Endometrial microvascular endothelial cells (primary cell): ENCODE results near the gene CHKB. TPM values are rescaled to one million over a fixed set of nuclear protein-coding genes. Genes with fewer than 3 reads are reported as not detected.

Source experiments
- in situ Hi-C: cut with HindIII; loops from 2 replicates; pipeline ENCODE4 v1.10.0; 2017; ENCODE audit warnings: low sequenced_read_pairs, low pct_unique_long_range_greater_than_20kb; ENCODE audit errors: inconsistent ontology term
- total RNA-seq: library from RNA; depleted of rRNA; stranded (reverse); fragments of >200 nt; gene quantifications from one replicate; pipeline ENCODE4 v1.2.3, GENCODE V29; 2015; ENCODE audit errors: inconsistent ontology term

The CHKB gene
- total RNA-seq, 1 donor from 2014 or later: 41.0 TPM

DNA sequence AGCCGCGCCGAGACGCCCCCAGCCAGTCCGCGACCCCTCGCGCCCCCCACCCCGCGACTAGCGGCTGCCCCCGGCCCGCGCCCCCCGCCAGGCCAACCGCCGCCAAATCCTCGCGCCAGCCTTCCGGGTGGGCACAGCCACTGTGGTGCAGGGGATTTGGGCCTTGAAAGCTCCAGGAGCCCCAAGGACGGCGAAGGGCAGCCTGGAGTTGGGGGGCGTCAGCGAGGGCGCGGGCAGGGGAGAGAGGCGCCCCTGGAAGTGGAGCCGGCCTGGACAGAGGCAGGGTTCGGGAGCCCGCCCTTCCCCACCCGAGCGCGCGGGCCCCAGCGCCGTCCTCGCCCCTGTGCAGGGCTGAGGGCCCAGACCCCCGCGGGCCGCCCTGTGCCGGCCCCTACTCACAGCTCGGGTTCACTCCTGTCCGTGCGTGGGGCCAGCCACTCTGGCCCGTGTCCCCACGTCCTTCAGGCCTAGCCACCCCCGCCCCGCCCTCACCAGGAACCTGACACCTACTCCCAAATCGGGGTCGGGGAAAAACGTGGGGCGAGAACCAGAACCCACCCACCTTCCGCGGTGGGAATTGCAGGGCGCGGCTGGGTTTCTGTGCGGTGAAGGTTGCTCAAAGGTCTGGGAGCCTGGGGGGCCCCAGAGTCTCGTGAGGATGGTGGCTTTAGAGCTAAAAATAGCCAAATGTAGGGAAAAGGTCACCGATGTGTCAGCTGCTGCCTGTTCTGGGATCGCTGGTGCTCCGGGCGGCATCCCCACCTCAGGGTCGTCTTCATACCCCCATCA is 4.5 kb downstream of the CHKB start, which contains the start of gene CPT1B:
Gene CPT1B (minus strand): TSS at position 441 of the 789 bp plus-strand sequence. CDS start 512 bp downstream, outside the sequence.
- in situ Hi-C loops: no loop called here

DNA sequence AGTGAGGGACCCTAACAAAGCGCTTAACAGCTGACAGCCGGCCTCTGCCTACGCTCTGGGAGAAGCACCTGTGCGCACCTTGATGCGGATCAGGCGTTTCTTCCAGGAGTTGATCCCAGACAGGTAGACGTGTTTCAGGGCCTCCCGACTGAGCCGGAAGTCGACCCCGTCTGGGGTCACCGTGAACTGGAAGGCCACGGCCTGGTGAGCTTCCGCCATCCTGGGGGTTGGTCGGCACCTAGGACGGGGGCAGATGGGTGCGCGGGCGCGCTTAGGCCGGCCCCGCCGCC is 5.0 kb downstream of the CHKB start:
- in situ Hi-C loops: no loop called here

DNA sequence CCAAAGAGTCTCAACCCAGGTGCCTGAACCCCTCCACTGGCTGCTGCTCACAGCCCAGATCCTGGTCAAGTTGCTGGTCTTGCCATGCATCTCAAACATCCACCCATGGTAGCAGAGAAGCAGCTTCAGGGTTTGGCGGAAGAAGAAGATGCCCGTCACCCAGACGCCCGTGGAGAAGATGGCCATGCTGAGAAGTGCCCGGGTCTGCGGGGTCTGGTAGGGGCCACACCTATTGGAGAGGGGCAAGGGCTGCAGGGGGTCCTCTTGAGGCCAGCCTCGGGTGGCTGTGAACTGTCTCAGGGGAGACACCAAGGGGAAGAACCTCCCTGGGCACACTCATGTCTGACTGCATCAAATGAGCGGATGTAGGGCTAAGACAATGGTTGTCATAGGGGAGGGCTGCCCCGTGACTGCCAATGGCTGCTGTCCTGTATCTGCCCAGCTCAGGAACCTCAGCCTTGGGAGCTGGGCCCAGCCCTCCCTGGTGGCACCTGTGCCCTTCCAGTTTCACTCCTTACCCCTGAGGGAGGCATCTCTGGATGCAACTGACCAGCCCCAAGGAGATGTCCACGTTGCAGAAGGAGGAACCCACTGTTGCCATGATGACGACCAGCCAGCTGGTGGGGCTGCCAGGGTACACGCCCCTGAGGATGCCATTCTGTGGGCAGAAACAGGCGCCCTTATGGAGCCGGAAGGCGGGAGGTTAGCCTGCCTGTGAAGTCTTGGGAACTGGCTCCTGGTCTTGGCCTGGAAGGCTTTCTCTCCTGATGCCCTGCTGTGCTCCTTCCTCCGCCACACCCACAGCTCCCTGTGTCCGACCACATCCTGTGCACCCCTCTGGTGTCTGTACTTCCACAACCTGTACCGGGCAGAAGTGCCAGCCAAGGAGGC is 5.6 kb downstream of the CHKB start:
- in situ Hi-C loops: no loop called here

DNA sequence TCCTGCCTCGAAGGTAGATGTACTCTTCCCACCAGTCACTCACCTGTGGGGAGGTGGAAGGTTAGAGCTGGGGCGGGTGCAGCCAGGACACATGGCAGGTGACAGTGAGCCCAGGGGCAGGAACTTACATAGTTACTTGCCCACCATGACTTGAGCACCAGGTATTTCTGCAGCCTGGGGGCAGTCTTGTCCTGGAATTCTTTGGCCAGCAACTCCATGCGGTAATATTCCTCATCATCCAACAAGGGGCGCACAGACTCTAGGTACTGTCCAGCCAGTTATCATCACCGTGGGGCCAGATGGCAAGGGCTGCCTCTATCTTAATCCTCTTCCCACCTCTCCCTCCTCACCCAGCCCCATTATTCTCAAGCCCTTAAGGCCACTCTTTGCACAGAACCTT is 6.6 kb downstream of the CHKB start:
- in situ Hi-C loops: no loop called here

DNA sequence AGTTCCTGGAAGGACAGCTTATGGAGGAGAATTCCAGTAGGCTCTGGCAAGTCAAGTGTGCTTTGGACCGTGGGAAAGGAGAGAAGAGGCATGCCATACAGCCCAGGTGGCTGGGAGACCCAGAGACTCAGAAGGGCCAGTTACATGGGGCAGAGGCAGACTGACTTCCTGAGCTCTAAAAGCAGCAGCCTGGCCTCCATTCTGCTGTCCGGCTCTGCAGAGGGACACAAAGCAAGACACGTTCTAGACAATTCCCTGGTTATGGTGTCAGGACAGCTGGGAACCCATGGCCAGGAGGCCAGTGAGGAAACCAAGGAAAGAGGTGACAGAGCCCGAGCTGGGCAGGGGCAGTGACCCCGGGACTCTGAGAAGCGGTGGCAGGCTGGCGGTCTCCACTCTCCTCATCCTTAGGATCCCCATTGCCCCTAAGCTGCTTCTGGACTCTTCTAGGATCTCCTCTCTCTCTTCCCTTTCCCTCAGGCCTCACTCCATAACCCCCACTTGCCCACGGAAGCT is 7.2 kb downstream of the CHKB start:
- in situ Hi-C loops: no loop called here

DNA sequence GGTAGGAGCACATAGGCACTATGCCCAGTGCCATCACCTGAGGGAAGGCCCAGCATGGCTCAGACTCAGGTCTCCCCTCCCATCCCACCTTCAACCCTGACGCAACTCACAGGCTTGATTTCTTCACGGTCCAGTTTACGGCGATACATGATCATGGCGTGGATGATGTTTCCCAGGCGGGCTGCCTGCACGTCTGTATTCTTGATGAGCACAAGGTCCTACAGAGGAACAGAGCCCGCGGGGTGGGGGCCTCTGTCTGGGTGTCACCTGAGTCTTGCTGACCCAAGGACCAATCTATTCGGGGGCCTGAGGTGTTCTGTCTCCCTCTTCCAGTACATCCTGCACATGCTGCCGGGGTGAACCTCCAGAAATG is 8.3 kb downstream of the CHKB start:
- in situ Hi-C loops: no loop called here

DNA sequence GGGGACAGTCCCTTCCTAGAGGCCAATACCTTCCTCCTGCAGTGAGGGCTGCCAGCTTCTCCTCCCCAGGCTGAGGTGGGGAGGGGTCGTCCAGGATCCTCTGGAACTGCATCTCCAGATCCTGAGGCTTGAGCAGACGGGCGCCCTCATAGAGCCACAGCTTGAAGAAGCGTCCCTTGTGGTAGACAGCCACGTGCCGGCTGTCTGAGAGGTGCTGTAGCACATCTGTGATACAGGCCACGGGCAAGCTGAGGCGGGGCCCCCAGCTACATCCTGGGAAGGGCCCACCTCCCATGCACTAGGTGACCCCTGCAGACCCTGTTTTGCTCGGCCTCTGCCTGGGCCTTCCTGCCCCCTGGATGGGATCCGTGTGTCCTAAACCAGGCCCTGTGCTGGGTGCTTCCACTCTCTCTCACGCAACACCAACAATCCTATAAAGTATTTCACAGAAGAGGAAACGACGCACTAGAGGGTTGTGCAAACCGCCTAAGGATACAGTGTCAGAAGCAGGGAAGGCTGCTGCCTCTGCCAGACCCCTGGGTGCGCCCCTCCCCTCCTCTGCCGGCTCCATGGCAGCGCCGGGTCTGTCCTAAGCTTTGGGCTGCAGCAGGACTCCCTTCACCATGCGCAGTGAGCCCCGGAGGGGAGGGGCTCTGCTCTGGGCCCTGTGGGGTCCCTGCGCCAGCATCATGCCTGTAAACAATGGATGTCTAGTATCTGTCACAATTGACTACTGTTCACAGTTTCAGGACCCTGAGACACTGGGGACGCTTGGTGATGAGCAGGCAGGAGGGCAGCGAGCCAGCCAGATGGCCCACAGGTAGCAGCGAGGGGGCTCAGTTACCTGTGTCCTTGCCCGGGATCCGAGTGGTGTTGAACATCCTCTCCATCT is 8.9 kb downstream of the CHKB start:
- in situ Hi-C loops: no loop called here

DNA sequence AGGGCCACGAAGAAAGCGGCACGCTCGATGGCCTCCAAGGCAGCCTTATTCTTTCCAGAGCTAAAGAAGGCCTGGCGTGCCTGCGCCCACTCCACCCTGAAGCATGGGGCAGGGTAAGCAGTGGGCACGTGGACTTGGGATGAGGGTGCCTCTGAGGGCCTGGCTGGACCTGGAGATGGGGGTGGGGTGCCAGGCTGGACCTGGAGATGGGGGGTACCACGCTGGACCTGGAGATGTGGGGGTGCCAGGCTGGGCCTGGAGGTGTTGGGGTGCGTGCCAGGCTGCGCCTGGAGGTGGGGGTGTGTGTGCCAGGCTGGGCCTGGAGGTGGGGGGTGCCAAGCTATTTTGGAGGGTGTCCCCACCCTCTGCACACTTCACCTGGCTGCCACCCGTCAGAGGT is 9.7 kb downstream of the CHKB start:
- in situ Hi-C loops: no loop called here

DNA sequence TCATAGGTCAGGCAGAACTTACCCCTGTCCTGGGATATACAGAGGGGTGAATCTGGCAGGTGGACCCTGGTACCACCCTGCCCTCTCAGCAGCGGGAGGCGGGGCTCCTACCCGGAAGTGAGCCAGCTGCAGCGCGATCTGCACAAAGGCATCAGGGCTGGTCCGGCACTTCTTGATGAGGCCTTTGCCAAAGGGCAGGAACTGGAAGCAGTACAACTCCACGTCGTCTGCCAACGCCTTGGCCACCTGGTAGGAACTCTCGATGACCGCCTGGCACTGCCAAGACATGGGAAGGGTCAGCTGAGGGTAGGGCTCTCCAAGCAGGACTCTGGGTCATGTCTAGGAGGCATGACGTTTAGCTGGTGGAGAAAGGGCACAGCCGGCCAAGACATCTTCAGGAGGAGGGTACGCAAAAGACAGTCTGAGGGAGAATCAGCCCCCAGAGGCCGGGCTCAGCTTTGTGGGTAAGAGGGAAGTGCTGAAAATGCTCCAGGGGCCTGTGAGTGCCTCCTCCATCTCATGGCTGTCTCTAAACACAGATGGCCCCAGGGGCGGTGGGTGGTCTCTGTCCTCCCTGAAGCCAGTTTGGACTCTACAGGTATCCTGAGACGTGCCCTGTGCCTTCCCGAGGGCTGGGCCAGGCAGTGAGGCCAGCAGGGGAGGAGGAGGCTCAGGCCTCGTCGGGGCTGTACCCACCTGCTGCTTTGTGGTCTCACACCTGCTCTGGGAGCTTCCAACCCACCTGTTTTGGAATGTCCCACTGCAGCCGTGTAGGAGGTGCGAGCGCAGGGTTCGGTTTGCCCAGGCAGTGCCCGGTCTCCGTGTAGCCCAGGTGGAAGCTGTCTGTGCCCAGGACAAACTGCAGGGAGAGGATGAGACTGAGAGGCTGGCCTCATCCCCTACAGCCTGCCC is 11.1 kb downstream of the CHKB start:
- in situ Hi-C loops: no loop called here

DNA sequence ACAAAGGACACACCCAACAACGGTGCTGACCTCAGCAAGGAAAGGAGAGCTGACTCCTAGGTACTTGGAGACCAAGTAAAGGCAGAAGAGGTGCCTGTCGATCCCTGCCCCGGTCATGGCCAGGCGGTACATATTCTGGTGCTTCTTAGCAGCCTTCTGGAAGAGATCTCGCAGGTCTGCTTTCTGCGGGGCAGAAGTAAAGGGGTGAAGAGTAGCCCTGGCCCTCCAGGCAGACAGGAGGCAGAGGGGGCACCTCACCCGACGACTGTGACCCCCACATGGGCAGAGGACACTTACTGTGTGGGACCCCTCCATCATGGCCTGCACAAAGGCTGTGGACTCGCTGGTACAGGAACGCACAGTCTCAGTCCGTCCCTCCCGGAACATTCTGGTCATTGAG is 11.8 kb downstream of the CHKB start:
- in situ Hi-C loops: no loop called here

DNA sequence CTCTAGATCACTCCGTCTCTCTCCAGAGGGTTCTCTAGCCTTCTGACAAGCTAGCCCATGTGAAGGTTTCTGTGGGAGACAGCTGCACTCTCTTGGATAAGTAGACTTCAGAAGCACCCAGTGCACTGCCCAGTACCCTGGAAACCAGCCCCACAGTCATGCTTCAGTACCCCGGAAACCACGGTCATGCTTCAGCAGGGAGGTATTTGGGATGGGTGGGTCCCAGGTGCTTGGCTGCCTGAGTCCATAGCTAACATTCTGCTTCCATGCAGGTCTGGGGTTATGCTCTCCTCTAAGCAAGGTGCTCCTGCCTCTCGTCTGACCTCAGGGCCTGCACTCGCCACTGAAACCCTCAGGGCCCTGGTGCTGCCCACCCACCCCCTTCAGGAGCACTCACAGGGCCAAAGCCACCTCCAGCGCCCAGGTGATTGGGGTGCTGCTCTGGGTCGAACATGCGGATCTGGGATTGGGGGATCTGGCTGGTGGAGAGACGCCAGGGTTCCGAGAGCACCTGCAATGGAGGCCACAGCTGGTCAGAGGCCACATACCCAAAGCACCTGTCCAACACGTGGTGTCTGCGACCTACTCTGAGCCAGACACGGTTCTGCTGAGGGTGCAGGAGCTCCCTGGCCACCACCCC is 12.6 kb downstream of the CHKB start:
- in situ Hi-C loops: no loop called here

DNA sequence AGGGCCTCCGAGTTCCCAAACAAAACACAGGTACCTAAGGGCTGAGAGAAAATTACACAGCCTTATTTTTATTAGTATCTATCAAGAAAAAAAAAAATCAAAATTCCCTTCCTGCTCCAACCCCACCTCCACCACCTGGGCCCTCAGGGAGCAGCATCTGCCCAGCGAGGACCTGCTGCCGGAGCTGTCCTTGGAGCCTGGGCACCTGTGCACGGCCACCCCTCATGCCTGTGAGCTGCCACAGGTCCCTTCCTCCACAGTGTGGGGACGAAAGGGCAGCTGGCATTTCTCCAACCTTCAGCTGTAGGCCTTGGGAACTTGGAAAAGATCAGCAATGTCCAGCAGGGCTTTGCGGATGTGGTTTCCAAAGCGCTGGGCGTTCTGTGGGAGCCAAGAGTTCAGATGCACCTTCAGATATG is 13.6 kb downstream of the CHKB start:
- in situ Hi-C loops: no loop called here

DNA sequence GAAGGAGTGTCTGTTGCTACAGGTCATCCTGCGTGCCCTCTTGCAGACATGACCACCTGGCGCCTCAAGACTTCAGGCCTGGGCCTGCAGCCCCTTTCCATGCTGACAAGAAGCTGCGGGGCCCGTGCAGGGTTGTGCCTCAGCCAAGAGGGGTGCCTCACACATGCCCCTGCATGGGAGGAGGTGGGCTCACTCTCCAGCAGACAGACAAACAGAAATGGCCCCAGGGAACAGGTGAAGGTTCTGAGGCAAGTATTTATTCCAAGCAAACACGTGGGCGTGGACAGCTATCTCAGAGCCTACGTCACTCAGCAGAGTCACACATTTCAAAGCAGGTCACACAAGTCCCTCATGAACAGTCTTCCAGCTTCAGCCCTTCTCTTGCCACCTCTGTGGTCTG is 14.0 kb downstream of the CHKB start:
- in situ Hi-C loops: no loop called here

DNA sequence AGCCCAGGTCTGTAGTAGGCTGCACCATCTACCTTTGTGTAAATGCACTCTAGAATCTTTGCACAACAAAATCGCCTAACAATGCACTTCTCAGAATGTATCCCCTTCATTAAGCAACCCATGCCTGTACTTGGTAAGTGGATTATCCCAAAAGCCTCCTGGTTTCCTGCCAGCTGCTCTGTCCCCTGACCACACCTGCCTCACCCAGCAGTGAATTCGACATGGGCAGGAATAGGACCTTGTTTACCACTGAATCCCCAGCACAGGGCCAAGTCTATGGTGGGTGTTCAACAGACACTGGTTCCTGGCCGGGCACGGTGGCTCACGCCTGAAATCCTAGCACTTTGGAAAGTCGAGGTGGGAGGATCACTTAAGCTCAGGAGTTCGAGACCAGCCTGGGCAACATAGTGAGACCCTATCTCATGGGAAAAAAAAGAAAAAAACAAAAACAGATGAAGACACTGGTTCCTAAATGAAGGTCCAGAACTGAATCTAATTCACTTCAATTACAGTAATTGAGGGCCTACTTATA is 14.9 kb downstream of the CHKB start:
- in situ Hi-C loops: no loop called here

DNA sequence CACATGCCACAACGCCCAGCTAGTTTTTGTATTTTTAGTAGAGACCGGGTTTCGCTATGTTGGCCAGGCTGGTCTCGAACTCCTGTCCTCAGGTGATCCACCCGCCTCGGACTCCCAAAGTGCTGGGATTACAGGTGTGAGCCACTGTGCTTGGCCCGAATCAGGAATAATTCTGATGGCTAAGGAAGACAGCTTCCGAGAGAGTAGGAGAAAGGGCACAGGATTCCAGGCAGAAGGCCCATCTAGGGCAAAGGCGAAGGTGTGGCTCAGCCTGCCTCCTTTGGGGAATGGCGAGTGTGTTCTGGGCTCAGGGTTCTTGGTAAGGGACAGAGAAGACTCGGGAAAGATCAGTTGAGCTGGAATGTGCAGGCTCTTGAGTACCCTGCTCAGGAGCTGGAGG is 18.4 kb downstream of the CHKB start:
- in situ Hi-C loops: no loop called here

DNA sequence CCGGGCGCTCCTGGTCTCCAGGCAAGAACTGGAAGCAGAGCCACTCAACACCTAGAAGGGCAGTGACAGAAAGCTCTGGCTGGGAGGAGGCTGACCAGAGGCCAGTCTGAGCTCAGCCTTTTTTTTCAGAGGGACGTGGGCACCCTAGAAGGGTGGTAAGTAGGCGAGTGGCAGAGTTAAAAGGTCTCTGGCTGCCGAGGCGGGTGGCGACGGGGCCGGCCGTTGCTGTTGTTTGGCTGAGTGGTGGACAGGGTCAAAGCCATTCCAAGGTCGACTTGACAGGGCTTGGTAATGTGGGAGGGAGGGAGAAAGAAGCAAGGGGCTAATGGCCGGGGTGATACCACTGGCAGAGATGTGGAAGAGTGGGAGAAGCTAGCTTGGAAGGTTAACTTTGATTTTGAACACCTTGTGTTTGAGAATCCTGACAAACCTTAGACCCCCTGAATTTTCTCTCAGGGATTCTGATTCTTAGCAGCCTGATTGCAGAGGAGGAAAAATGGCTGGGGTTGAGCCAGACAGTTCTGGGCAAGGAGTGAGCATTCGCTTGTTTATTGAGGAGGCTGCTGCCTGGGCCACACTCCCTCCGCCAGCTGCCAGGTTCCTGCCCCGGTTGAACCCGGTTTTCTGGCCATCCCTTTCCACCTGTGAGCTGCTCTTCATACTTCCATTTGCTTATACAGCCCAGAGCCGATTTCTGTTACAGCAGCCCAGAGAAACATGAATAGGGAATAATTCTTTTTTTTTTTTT is 19.1 kb downstream of the CHKB start:
- in situ Hi-C loops: no loop called here
